WERI-Rb-1 (cell line): ENCODE measurements around the gene GNB5.

Source experiments
- DNase-seq: peaks from one replicate; pipeline ENCODE4 v3.0.0-alpha.2; 2020
- H3K27ac ChIP-seq: fragments of 250-450 bp; sonication (Bioruptor Pico); 2 replicates; pipeline ENCODE4 v1.5.1; 2020; ENCODE audit warnings: mild to moderate bottlenecking, moderate library complexity
- H3K27me3 ChIP-seq: fragments of 250-450 bp; sonication (Bioruptor Pico); 2 replicates; pipeline ENCODE4 v1.5.1; 2021; ENCODE audit warnings: mild to moderate bottlenecking, low read depth, moderate library complexity; ENCODE audit not compliant: insufficient read depth, severe bottlenecking
- H3K36me3 ChIP-seq: fragments of 250-450 bp; sonication (Bioruptor Pico); 2 replicates; pipeline ENCODE4 v1.5.1; 2020; ENCODE audit warnings: mild to moderate bottlenecking, moderate library complexity
- H3K4me3 ChIP-seq: 2 replicates; pipeline ENCODE4 v1.5.1; 2011; ENCODE audit warnings: low read depth, mild to moderate bottlenecking, control low read depth, low read length
- H3K9me3 ChIP-seq: fragments of 250-450 bp; sonication (Bioruptor Pico); 2 replicates; pipeline ENCODE4 v1.5.1; 2021; ENCODE audit warnings: mild to moderate bottlenecking, moderate library complexity; ENCODE audit not compliant: severe bottlenecking
- CTCF ChIP-seq: IDR thresholded peaks from 2 replicates; pipeline ENCODE4 v1.5.1; 2011; ENCODE audit warnings: low read depth, mild to moderate bottlenecking, control low read depth, inconsistent platforms, low read length

GNB5 gene

GRCh38 chr15:52233405-52233804 lies 42.2 kb upstream of the GNB5 start:
- TF ChIP-seq CTCF: no peak
- DNase-seq: no peak
- no peaks in the 10 kb centered on the region for H3K9me3 ChIP-seq
- H3K36me3 ChIP-seq: peaks cover 4% of the 10 kb centered on the region; the same call in 1 of the 2 replicates
- H3K4me3 ChIP-seq: no peak overlapping the region
- no peaks in the 10 kb centered on the region for H3K27me3 ChIP-seq
- H3K27ac ChIP-seq: no peak overlapping the region

- DNase-seq: no peak
- peaks cover 4% of the 10 kb centered on the region; the same call in 1 of the 2 replicates for H3K36me3 ChIP-seq
- H3K4me3 ChIP-seq: no peak overlapping the region
- TF ChIP-seq CTCF: no peak
- no peaks in the 10 kb centered on the region for H3K27me3 ChIP-seq
- no peaks in the 10 kb centered on the region for H3K9me3 ChIP-seq
- H3K27ac ChIP-seq: no peak overlapping the region
Measured at GRCh38 chr15:52232327-52232726, 41.1 kb upstream of the GNB5 start.

- no peaks in the 10 kb centered on the region for H3K9me3 ChIP-seq
- H3K27ac ChIP-seq: no peak overlapping the region
- H3K4me3 ChIP-seq: no peak overlapping the region
- H3K36me3 ChIP-seq: peaks cover 3% of the 10 kb centered on the region; the same call in 1 of the 2 replicates
- DNase-seq: no peak
- TF ChIP-seq CTCF: no peak
- H3K27me3 ChIP-seq: no peaks in the 10 kb centered on the region
Measured at GRCh38 chr15:52230073-52230472, 38.9 kb upstream of the GNB5 start.

- H3K4me3 ChIP-seq: no peak overlapping the region
- peak; percentile 22 for DNase-seq
- H3K27me3 ChIP-seq: no peaks in the 10 kb centered on the region
- H3K27ac ChIP-seq: no peak overlapping the region
- H3K36me3 ChIP-seq: peaks cover 10% of the 10 kb centered on the region
- TF ChIP-seq CTCF: no peak
- H3K9me3 ChIP-seq: no peaks in the 10 kb centered on the region
Measured at GRCh38 chr15:52228921-52229320, 37.7 kb upstream of the GNB5 start.

GRCh38 chr15:52227456-52227855 lies 36.3 kb upstream of the GNB5 start:
- Histone ChIP-seq H3K27ac (no peak overlapping the region), H3K36me3 (peaks cover 10% of the 10 kb centered on the region), H3K4me3 (no peak overlapping the region), H3K9me3 (no peaks in the 10 kb centered on the region), H3K27me3 (no peaks in the 10 kb centered on the region)
- DNase-seq: peak; percentile 80
- TF ChIP-seq CTCF: peak; percentile 85

- Histone ChIP-seq H3K27me3 (no peaks in the 10 kb centered on the region), H3K9me3 (no peaks in the 10 kb centered on the region), H3K36me3 (peaks cover 15% of the 10 kb centered on the region), H3K27ac (no peak overlapping the region), H3K4me3 (no peak overlapping the region)
- TF ChIP-seq CTCF: no peak
- no peak for DNase-seq
Measured at GRCh38 chr15:52225230-52225629, 34.0 kb upstream of the GNB5 start.
